AG10803 (cell line): ENCODE results near the gene HTRA1.

Experiments
- DNase-seq: peaks from one replicate; pipeline ENCODE4 v3.0.0; 2010; ENCODE audit warnings: low read depth
- H3K4me3 ChIP-seq: 2 replicates; pipeline ENCODE4 v1.5.1; 2011; ENCODE audit warnings: mild to moderate bottlenecking, low read length, control low read depth
- TF ChIP-seq, protein P1 (sequence below): conservative IDR thresholded peaks from 2 replicates; pipeline ENCODE4 v1.5.1; 2011; ENCODE audit warnings: mild to moderate bottlenecking, low read length, control low read depth, inconsistent platforms

Gene HTRA1

DNA sequence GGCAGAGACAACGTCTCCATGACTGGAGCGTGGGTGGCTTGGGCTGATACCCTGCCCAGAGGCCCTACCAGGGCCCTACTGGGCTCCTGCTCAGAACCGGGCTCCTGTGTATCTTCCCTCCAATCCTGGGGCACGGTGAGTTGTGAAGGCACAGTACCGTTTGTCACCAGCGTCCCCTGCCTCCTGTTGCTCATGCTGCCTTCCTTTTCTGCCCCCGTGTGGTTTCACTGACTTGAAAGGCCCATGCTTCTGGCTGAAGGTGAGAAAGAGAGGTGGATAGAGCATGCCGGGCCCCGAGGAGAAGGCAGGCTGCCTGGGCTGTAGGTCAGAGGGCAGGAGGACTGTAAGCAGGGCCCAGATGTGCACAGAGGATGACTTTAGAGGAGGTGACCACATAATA is 90.1 kb downstream of the HTRA1 start:
- H3K4me3 ChIP-seq, result no peak overlapping the region
- TF ChIP-seq, protein P1, sequence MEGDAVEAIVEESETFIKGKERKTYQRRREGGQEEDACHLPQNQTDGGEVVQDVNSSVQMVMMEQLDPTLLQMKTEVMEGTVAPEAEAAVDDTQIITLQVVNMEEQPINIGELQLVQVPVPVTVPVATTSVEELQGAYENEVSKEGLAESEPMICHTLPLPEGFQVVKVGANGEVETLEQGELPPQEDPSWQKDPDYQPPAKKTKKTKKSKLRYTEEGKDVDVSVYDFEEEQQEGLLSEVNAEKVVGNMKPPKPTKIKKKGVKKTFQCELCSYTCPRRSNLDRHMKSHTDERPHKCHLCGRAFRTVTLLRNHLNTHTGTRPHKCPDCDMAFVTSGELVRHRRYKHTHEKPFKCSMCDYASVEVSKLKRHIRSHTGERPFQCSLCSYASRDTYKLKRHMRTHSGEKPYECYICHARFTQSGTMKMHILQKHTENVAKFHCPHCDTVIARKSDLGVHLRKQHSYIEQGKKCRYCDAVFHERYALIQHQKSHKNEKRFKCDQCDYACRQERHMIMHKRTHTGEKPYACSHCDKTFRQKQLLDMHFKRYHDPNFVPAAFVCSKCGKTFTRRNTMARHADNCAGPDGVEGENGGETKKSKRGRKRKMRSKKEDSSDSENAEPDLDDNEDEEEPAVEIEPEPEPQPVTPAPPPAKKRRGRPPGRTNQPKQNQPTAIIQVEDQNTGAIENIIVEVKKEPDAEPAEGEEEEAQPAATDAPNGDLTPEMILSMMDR, result no peak
- DNase-seq, result no peak

DNA sequence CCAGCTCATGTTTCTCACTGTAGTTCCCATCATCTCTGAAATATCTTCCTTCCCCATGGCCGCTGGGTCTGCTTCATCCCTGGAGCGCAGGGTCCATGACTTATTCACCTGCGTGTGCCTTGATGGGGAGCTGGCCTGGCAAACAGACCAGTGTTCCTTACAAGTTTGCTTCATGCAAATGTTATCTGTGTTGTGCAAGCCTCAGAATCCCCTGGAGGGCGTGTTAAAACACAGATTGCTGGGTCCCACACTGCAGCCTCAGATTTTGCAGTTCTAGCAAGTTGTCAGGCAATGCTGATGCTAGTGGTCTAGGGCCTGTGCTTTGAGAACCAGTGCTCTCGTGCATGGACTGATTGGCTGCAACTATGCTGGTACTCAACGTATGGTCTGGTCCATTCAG is 92.0 kb downstream of the HTRA1 start:
- no peak overlapping the region for H3K4me3 ChIP-seq
- TF ChIP-seq, protein P1, result no peak
- DNase-seq, result no peak

DNA sequence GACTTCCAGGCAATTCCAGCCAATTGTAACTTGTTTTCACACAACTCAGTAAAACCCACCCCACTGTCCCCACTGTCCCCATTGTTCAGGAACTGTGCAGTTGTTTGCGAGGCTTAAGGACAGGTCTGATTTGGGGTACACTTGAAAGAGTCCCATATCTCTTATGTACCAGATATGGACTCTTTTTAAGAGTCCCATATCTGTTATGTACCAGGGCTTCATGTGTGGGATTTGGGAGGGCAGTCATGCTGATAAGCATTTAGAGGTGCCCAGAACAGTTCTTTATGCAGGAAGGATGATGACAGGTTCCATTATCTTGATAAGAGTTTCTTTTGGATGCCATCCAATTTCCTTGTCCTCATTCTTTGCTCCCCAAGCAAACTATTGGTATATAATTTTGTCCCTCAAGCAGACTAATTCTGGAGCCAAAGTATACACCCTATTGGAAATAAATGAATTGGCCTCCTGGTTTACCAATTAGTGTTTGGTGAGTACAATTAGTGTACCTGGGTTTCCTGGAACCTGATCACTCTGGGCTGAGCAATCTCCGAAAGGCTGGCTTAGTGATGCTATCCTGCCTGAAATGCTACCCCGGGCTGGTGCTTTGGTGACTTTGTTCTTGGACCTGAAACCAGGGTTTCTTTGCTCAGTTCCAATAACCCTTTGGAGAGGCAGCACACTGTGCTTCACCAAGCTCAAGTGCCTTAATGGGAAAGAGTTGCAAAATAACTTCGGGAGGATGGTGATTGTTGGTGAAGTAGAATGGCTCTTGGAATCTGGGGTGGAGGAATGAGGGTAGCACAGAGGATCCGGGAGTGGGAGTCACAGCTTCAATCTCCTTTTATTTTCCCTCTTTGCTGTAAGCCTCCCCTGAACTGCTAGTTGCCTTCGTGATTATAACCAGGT is 93.0 kb downstream of the HTRA1 start:
- no peak for DNase-seq
- TF ChIP-seq, protein P1, result no peak
- H3K4me3 ChIP-seq, result no peak overlapping the region

DNA sequence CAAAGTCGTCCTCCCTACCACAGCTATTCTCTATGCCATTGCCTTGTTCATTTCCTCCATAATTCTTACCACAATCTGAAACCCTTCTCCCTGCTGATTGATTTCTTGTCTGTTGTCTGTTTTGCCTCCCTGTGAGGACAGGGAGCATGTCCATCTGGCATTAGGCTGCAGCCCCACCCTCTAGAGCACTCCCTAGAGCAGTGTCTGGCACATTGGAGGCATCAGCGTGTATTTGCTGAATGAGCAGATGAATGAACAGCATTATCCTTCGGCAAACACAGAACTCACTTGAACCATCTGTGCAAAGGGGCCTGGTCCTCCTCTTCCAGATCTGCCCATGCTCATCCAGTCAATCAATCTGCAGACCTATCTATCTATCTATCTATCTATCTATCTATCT is 94.1 kb downstream of the HTRA1 start:
- TF ChIP-seq, protein P1, result no peak
- no peak overlapping the region for H3K4me3 ChIP-seq
- DNase-seq, result no peak

DNA sequence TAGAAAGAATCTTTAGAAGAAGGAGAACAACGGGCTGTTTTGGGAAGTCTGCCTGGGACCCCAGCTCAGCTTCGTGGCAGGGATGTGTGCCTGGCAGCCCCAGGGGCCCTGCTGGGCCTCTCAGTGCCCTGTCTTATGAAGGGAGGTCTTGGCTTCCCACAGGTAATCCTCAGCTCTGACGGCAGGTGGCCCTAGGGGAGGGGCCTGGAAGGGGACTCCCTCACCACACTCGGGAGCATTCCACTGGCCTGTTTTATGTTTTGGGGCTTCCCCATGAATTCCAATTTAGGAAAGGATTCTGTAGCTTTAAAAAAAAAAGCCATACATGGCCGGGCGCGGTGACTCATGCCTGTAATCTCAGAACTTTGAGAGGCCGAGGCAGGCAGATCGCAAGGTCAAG is 96.2 kb downstream of the HTRA1 start:
- no peak overlapping the region for H3K4me3 ChIP-seq
- TF ChIP-seq, protein P1, result no peak
- no peak for DNase-seq

DNA sequence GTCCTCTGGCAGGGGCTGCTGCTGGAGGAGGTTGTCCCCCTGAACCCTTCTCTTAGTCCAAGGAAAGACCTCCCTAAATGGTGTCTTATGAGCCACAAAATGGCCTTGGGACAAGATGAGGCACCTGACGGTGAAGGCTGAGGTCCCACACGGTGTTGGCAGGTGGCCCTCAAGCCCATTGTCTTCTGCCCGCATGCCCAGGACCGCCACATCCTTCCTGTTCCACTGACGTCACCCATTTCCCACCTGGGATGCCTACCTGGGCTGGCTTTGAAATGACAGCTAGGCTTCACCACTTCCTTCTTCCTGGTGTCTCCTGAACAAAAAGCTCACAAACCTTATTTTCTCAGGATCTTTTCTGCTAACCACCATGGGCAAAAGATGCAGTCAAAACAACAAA is 97.1 kb downstream of the HTRA1 start:
- no peak for DNase-seq
- TF ChIP-seq, protein P1, result no peak
- no peak overlapping the region for H3K4me3 ChIP-seq

DNA sequence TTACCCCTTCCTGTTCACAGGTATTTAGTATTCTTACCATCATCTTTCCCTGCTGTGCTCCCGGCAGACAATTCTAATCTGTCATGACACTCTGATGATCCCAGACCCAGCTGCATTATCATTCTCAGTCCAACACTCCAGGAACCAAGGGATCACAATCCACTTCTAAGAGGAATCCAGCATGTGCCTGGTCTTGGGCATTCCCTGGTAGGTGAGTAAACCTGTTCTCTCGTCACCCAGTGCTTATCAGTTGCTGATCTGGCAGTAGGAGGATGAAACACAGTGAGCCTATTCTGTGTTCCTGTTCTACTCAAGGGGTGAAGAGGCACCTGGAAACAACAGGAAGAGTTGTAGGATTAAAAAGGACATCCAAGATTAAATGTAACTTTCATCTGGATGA is 97.9 kb downstream of the HTRA1 start:
- no peak for DNase-seq
- no peak overlapping the region for H3K4me3 ChIP-seq
- TF ChIP-seq, protein P1, result no peak
